ENCODE measurements around the gene RNF149.
"Not testable (repeated sequence)": the region's sequence is repeated elsewhere in the genome, so short reads cannot be mapped to it uniquely, and the experiment has no call there.

The RNF149 gene

DNA sequence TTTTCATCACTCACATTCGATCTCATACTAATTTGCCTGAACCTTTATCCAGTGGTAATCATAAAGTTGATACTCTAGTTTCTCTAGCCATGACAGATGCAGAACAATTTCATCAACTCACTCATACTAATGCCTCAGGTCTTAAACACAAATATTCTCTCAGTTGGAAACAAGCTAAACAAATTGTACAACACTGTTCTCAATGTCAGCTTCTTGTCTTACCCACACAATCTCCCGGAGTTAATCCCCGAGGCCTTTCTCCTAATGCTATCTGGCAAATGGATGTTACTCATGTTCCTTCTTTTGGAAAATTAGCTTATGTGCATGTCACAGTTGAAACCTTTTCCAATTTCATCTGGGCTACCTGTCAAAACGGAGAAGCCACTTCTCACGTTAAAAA, 67.3 kb downstream of the RNF149 start:
- no peak overlapping the region for H3K4me3 ChIP-seq (ENCODE audit: low read length)
- H3K9ac ChIP-seq (ENCODE audit: low read depth, low read length), result no peak overlapping the region
- no peaks in the 10 kb centered on the region for H3K36me3 ChIP-seq (ENCODE audit: insufficient read depth, low read length)
- no peak overlapping the region for H3K27ac ChIP-seq (ENCODE audit: low read depth, low read length)
- WGBS, result 89% methylated on average over 5 of the region's 5 CpGs
- no peaks in the 10 kb centered on the region for H3K9me3 ChIP-seq (ENCODE audit: insufficient read depth, low read depth, low read length)
- H3K27me3 ChIP-seq (ENCODE audit: insufficient read depth, low read length), result no peaks in the 10 kb centered on the region
- H3K4me1 ChIP-seq (ENCODE audit: insufficient read depth, low read length), result no peaks in the 10 kb centered on the region

DNA sequence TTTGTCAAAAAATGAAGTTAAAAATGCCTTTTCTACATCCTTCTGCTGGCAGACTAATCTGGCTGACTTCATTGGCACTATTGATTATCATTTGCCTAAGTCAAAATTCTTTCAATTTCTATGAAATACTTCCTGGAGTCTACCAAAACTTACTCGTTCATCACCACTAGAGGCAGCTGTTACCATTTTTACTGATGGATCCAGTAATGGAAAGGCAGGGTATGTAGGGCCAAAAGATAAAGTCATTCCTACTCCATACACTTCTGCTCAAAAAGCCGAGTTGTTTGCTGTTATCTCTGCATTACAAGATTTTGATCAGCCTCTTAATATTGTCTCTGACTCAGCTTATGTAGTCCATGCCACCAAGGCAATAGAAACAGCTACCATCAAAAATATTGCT, 67.8 kb downstream of the RNF149 start:
- not testable (repeated sequence) for H3K4me1 ChIP-seq (ENCODE audit: insufficient read depth, low read length); H3K4me3 ChIP-seq (ENCODE audit: low read length); H3K36me3 ChIP-seq (ENCODE audit: insufficient read depth, low read length); H3K9ac ChIP-seq (ENCODE audit: low read depth, low read length); H3K9me3 ChIP-seq (ENCODE audit: insufficient read depth, low read depth, low read length); H3K27ac ChIP-seq (ENCODE audit: low read depth, low read length); H3K27me3 ChIP-seq (ENCODE audit: insufficient read depth, low read length)
- 41% methylated on average over 2 of the region's 2 CpGs for WGBS

DNA sequence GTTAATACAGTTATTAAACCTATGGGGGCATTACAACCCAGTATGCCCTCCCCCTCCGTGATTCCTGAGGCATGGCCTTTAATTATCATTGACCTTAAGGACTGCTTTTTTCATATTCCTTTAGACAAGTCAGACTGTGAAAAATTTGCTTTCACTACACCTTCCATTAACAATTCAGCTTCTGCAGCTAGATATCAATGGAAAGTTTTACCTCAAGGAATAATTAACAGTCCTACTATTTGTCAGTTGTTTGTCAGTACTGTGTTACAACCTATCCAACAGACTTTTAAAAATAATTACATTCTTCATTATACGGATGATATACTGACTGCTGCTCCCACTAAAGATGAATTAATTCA, 68.8 kb downstream of the RNF149 start:
- not testable (repeated sequence) for H3K27ac ChIP-seq (ENCODE audit: low read depth, low read length); H3K9ac ChIP-seq (ENCODE audit: low read depth, low read length); H3K9me3 ChIP-seq (ENCODE audit: insufficient read depth, low read depth, low read length); H3K4me1 ChIP-seq (ENCODE audit: insufficient read depth, low read length); H3K36me3 ChIP-seq (ENCODE audit: insufficient read depth, low read length); H3K27me3 ChIP-seq (ENCODE audit: insufficient read depth, low read length); H3K4me3 ChIP-seq (ENCODE audit: low read length)
- 91% methylated on average over 2 of the region's 2 CpGs for WGBS

DNA sequence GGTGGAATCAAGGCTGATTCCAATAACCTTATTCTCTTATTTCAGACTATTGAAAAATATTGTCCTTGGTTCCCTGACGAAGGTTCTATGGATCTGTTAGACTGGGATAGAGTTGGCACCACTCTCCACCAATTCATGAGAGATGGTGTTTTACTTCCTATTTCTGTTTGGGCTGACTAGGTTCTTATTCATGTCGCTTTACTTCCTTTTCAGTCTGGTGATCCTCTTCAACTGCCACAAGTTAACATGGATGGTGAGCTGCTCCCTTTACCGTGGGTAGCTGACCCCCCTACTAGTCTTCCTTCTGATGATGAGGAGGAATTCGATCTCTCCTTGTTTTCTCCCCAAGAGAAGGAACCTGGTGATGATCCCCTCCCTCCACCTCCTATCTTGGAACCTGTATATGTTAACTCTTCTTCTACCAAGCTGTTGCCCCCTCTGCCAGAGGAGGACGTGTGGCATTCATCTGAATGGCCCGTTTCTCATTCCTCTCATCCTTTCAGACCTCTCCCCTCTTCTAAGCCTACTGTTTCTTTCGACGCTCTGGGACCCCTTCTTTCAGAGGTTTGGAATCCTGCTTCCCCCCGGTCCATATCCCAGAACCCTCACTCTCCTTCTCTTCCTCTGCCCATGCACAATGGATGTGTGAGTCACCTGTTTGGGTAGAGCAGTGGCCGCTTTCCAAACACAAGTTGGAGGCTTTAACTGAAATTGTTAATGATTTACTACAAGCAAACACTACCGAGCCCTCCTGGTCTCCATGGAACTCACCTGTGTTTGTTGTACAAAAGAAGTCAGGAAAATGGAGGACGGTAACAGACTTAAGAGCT, 69.4 kb downstream of the RNF149 start:
- H3K27ac ChIP-seq (ENCODE audit: low read depth, low read length), result no peak overlapping the region
- WGBS, result 87% methylated on average over 10 of the region's 12 CpGs
- no peaks in the 10 kb centered on the region for H3K27me3 ChIP-seq (ENCODE audit: insufficient read depth, low read length)
- H3K36me3 ChIP-seq (ENCODE audit: insufficient read depth, low read length), result no peaks in the 10 kb centered on the region
- no peak overlapping the region for H3K9ac ChIP-seq (ENCODE audit: low read depth, low read length)
- no peaks in the 10 kb centered on the region for H3K9me3 ChIP-seq (ENCODE audit: insufficient read depth, low read depth, low read length)
- no peaks in the 10 kb centered on the region for H3K4me1 ChIP-seq (ENCODE audit: insufficient read depth, low read length)
- no peak overlapping the region for H3K4me3 ChIP-seq (ENCODE audit: low read length)

DNA sequence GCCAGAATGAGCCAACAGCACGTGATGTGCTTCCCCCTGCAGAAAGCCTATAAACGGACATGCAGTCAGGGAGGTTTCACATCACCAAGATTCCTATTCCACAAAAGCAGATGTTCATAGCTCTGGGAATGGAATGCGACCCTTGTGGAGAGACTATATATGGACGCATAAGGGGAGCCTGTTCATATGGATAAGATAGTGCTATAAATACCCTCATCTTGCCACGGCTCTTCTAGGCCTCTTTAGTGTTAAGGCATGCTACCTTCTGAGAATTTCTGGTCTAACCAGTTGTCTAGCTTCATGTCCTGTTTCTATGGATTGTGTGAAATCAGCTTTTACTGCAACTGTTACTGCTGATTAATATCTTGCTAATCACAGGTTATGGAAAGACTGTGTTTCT, 70.6 kb downstream of the RNF149 start:
- not testable (repeated sequence) for H3K9ac ChIP-seq (ENCODE audit: low read depth, low read length); H3K27ac ChIP-seq (ENCODE audit: low read depth, low read length); H3K36me3 ChIP-seq (ENCODE audit: insufficient read depth, low read length); H3K9me3 ChIP-seq (ENCODE audit: insufficient read depth, low read depth, low read length); H3K4me1 ChIP-seq (ENCODE audit: insufficient read depth, low read length); H3K27me3 ChIP-seq (ENCODE audit: insufficient read depth, low read length); H3K4me3 ChIP-seq (ENCODE audit: low read length)
- 93% methylated on average over 5 of the region's 5 CpGs for WGBS

DNA sequence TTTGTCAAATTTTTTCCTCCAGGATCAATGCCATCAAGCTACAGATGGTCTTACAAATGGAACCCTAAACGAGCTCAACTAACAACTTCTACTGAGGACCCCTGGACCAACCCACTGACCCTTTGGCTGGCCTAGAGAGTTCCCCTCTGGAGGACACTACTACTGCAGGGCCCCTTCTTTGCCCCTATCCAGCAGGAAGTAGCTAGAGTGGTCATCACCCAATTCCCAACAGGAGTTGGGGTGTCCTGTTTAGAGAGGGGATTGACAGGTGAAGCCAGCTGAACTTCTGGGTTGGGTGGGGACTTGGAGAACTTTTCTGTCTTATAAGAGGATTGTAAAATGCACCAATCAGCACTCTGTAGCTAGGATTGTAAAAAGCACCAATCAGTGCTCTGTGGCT, 72.5 kb downstream of the RNF149 start:
- not testable (repeated sequence) for H3K27me3 ChIP-seq (ENCODE audit: insufficient read depth, low read length); H3K36me3 ChIP-seq (ENCODE audit: insufficient read depth, low read length); H3K27ac ChIP-seq (ENCODE audit: low read depth, low read length); H3K9ac ChIP-seq (ENCODE audit: low read depth, low read length); H3K4me1 ChIP-seq (ENCODE audit: insufficient read depth, low read length); H3K4me3 ChIP-seq (ENCODE audit: low read length); H3K9me3 ChIP-seq (ENCODE audit: insufficient read depth, low read depth, low read length)
- WGBS, result 93% methylated on average over 1 of the region's 1 CpG

DNA sequence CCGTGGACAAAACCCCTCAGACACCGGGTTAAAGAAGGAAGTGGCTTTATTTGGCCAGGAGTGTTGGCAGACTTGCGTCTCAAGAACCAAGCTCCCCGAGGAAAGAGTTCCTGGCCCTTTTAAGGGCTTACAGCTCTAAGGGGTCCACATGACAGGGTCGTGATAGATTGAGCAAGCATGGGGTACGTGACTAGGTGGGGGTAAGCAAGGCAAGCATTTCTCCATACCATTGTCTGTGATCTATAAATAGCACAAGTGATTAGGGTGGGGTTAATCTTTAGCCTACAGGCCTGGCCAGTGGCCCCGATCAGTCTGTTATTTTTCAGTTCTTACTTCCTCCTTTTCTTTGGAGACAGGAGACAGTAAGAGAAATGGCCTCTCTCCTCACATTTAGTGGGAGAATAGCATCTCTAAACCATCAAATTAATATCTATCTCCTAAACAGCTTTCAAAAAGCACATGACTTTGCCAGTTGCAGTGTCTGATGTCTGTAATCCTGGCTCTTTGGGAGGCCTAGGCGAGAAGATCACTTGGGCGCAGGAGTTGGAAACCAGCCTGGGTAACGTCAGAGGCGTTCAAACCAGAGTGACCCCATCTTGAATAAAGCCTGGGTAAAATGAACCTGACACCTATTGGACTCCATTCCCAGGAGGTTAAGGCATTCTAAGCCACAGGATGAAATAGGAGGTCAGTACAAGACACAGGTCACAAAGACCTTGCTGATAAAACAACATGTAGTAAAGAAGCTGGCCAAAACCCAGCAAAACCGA, 74.1 kb downstream of the RNF149 start:
- H3K9me3 ChIP-seq (ENCODE audit: insufficient read depth, low read depth, low read length), result no peaks in the 10 kb centered on the region

DNA sequence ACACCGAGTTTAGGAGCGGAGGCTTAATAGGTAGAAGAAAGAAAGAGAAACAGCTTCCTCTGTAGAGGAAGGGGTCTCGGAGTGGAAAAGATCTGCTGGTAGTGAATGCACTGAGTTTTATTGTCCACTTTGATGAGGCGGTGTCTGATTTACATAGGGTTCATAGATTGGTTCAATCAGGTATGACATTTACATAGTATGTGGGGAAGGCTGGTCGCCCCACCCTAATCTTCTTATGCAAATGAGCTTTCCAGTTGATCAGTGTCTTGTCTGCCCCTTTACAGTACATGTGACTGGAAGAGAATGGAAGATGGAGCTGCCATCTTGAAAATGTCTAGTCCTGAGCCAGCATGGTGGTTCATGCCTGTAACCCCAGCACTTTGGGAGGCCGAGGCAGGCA, 75.7 kb downstream of the RNF149 start:
- H3K4me1 ChIP-seq (ENCODE audit: insufficient read depth, low read length), result no peaks in the 10 kb centered on the region
- H3K4me3 ChIP-seq (ENCODE audit: low read length), result no peak overlapping the region
- no peaks in the 10 kb centered on the region for H3K36me3 ChIP-seq (ENCODE audit: insufficient read depth, low read length)
- 92% methylated on average over 6 of the region's 6 CpGs for WGBS
- no peak overlapping the region for H3K27ac ChIP-seq (ENCODE audit: low read depth, low read length)
- H3K9ac ChIP-seq (ENCODE audit: low read depth, low read length), result no peak overlapping the region
- H3K27me3 ChIP-seq (ENCODE audit: insufficient read depth, low read length), result no peaks in the 10 kb centered on the region
- no peaks in the 10 kb centered on the region for H3K9me3 ChIP-seq (ENCODE audit: insufficient read depth, low read depth, low read length)

More for the DNA sequence above, 74.1 kb downstream of the RNF149 start:
- no peaks in the 10 kb centered on the region for H3K4me1 ChIP-seq (ENCODE audit: insufficient read depth, low read length)
- 83% methylated on average over 12 of the region's 12 CpGs for WGBS
- H3K9ac ChIP-seq (ENCODE audit: low read depth, low read length), result no peak overlapping the region
- no peak overlapping the region for H3K4me3 ChIP-seq (ENCODE audit: low read length)
- no peak overlapping the region for H3K27ac ChIP-seq (ENCODE audit: low read depth, low read length)
- H3K36me3 ChIP-seq (ENCODE audit: insufficient read depth, low read length), result no peaks in the 10 kb centered on the region
- H3K27me3 ChIP-seq (ENCODE audit: insufficient read depth, low read length), result no peaks in the 10 kb centered on the region

DNA sequence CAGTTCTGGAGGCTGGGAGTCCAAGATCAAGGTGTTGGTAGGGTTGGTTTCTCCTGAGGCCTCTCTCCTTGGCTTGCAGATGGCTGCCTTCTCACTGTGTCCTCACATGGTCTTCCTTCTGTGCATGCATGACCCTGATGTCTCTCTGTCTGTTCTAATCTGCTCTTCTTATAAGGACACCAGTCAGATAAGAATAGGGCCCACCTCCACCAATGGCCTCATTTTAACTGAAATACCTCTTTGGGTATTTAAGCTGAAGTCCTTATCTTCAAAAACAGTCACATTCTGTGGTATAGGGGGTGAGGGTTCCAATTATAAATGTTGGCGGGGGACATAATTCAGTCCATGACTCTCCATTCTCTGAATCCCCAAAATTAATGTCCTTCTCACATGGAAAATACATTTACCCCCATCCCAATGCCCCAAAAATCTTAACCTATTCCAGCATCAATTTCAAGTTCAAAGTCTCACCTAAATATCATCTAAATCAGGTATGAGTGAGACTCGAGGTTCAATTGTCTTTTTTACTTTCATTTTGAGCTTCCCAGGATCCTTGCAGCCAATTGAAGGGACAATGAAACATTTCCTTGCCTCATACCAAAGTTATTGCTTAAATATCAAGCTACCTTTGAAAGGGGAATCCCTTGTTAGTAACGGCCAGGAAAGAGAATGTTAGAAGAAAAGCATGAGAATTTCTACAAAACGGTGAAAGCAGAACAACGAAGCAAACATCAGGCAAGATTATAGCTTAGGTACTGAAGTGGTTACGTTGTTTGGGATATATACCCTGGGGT, 76.4 kb downstream of the RNF149 start:
- Histone ChIP-seq H3K9ac (ENCODE audit: low read depth, low read length) (no peak overlapping the region), H3K4me1 (ENCODE audit: insufficient read depth, low read length) (no peaks in the 10 kb centered on the region), H3K36me3 (ENCODE audit: insufficient read depth, low read length) (no peaks in the 10 kb centered on the region), H3K4me3 (ENCODE audit: low read length) (no peak overlapping the region), H3K27ac (ENCODE audit: low read depth, low read length) (no peak overlapping the region), H3K27me3 (ENCODE audit: insufficient read depth, low read length) (no peaks in the 10 kb centered on the region), H3K9me3 (ENCODE audit: insufficient read depth, low read depth, low read length) (no peaks in the 10 kb centered on the region)
- WGBS, result 95% methylated on average over 6 of the region's 6 CpGs

DNA sequence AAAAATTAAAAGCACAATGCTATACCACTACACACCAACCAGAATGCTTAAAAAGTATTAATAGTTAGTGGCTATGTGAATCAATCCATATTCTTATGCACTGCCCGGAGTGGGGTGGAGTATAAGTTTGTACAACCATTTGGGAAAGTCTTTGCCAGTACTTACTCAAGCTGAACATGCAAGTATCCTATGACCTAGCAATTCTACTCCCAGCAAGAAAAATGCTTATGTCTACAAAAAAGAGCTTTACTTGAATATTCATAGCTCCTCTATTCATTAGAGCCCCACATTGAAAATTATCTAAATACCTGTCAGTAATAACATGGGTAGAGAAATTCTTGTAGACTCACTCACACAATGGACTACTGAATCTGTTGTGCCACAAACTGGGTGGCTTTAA, 77.3 kb downstream of the RNF149 start:
- Histone ChIP-seq H3K27ac (ENCODE audit: low read depth, low read length) (no peak overlapping the region), H3K9me3 (ENCODE audit: insufficient read depth, low read depth, low read length) (no peaks in the 10 kb centered on the region), H3K9ac (ENCODE audit: low read depth, low read length) (no peak overlapping the region), H3K4me3 (ENCODE audit: low read length) (no peak overlapping the region), H3K4me1 (ENCODE audit: insufficient read depth, low read length) (no peaks in the 10 kb centered on the region), H3K36me3 (ENCODE audit: insufficient read depth, low read length) (no peaks in the 10 kb centered on the region), H3K27me3 (ENCODE audit: insufficient read depth, low read length) (no peaks in the 10 kb centered on the region)
- no CpG with 5 or more reads among the region's 1 CpG for WGBS

DNA sequence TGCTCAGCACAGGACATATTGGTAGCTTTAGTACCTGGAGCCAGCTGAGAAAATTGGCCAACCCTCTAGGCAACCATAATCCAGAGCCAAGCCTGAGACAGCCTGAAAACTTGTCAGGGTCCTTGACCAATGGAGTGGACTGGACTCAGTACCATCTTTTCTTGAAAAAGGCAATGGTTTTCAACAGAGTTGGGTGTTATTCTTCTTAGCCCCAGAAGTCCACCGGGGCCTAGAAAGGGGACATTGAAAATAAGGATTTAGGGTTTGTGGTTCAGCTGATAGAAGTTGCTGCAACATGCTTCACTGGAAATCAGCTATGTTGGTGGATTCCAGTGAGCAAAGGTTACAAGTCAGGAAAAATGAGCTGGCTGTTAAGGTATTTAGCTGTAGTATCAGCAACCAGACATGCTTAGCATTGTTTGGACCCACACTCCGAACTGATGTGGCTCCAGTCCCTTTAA, 77.9 kb downstream of the RNF149 start:
- Histone ChIP-seq H3K36me3 (ENCODE audit: insufficient read depth, low read length) (no peaks in the 10 kb centered on the region), H3K27me3 (ENCODE audit: insufficient read depth, low read length) (no peaks in the 10 kb centered on the region), H3K9me3 (ENCODE audit: insufficient read depth, low read depth, low read length) (no peaks in the 10 kb centered on the region), H3K9ac (ENCODE audit: low read depth, low read length) (no peak overlapping the region), H3K4me3 (ENCODE audit: low read length) (no peak overlapping the region), H3K27ac (ENCODE audit: low read depth, low read length) (no peak overlapping the region), H3K4me1 (ENCODE audit: insufficient read depth, low read length) (no peaks in the 10 kb centered on the region)
- WGBS, result 90% methylated on average over 2 of the region's 2 CpGs

All from HUES64 (cell line).